ENCODE measurements around the gene TMEM39B.

DNA sequence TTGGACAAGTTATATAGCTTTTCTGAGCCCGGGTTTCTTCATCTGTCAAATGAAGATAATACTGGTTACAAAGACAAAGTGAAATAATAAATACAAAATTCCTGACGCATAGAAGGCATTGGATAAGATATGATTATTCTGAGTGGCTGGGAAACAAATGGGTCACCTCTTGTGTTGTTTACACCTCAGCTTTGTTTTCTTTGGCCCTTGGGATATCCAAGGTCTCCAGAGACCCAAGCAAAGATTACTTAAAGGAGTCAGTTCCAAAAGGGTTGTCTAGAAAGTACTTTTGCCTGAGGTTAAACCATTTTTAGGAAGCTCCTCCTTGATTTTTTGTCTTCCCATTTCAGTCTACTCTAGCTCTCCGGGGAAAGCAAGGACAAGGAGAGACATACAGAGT, 49.4 kb upstream of the TMEM39B start:
- no peak for TF ChIP-seq POLR2A (IDR thresholded peaks at IDR 0.05)
- TF ChIP-seq, protein P1, sequence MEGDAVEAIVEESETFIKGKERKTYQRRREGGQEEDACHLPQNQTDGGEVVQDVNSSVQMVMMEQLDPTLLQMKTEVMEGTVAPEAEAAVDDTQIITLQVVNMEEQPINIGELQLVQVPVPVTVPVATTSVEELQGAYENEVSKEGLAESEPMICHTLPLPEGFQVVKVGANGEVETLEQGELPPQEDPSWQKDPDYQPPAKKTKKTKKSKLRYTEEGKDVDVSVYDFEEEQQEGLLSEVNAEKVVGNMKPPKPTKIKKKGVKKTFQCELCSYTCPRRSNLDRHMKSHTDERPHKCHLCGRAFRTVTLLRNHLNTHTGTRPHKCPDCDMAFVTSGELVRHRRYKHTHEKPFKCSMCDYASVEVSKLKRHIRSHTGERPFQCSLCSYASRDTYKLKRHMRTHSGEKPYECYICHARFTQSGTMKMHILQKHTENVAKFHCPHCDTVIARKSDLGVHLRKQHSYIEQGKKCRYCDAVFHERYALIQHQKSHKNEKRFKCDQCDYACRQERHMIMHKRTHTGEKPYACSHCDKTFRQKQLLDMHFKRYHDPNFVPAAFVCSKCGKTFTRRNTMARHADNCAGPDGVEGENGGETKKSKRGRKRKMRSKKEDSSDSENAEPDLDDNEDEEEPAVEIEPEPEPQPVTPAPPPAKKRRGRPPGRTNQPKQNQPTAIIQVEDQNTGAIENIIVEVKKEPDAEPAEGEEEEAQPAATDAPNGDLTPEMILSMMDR (IDR thresholded peaks at IDR 0.05) = no peak

All from uterus (tissue), 2 donors.